ENCODE results near the gene TPD52L3. TPM values are rescaled to one million over a fixed set of nuclear protein-coding genes. Genes with fewer than 3 reads are reported as not detected.

The TPD52L3 gene
- total and polyA plus RNA-seq, 8 donors = not detected

- Histone ChIP-seq H3K27me3 (no peaks in the 10 kb centered on the region), H3K9me3 (peaks cover 0 to 8% of the 10 kb centered on the region in 2 donors), H3K4me1 (no peaks in the 10 kb centered on the region), H3K36me3 (no peaks in the 10 kb centered on the region), H3K4me3 (no peak overlapping the region), H3K27ac (no peak overlapping the region)
- no peak for TF ChIP-seq CTCF (IDR thresholded peaks at IDR 0.05)
- DNase-seq (no peak), ATAC-seq (no peak)
- intact Hi-C loops (cut with DNase I) = no loop called here
Measured at GRCh38 chr9:6368831-6369230, 40.7 kb downstream of the TPD52L3 start.

Other genes starting within 250 kb of the TPD52L3 start
- 10 to 100 TPM; 42.9 to 48.4 TPM for gene IL33, start 112.6 kb upstream of the TPD52L3 start, total RNA-seq
- 100 to 1,000 TPM; 104 to 151 (median 129) TPM for gene IL33, start 112.6 kb upstream of the TPD52L3 start, polyA plus RNA-seq (ENCODE audit: insufficient read length in 6 of 6)
- 10 to 100 TPM; 32.7 to 34.1 TPM for gene UHRF2, start 84.8 kb downstream of the TPD52L3 start, total RNA-seq
- gene UHRF2, start 84.8 kb downstream of the TPD52L3 start, polyA plus RNA-seq (ENCODE audit: insufficient read length in 6 of 6) = 10 to 100 TPM; 66.2 to 86.9 (median 69.2) TPM

All from left lung (tissue), 10 donors.